A673 (cell line): ENCODE results near the gene CRACDL. TPM values are rescaled to one million over a fixed set of nuclear protein-coding genes. Genes with fewer than 3 reads are reported as not detected.

Experiments used
- BruUV-seq: library from RNA; stranded (reverse); fragments of 400-500 nt; replicated peaks from 2 replicates; lab custom pipeline; 2021; lab: Mats Ljungman, UMichigan
- CTCF ChIA-PET: fragments of 300-600 bp; sonication (Branson Sonifier 250); formaldehyde crosslinking; loops from one replicate; lab custom pipeline; 2022; ENCODE audit warnings: antibody characterized with exemption; lab: Charles Lee
- POLR2A ChIA-PET: fragments of 300-600 bp; sonication (Branson Sonifier 250); formaldehyde crosslinking; loops from one replicate; lab custom pipeline; 2022; ENCODE audit warnings: antibody characterized with exemption; ENCODE audit not compliant: low non-redundant PET; lab: Charles Lee
- DNase-seq: peaks from one replicate; pipeline ENCODE4 v3.0.0-alpha.2; 2015; ENCODE audit warnings: low spot score
- H3K27ac ChIP-seq: fragments of 200-600 bp; sonication (generic); 2 replicates; pipeline ENCODE4 v1.5.1; 2016; ENCODE audit warnings: mixed run types, low read depth, mild to moderate bottlenecking, mixed read lengths, antibody characterized with exemption, low read length; ENCODE audit not compliant: poor library complexity, severe bottlenecking
- H3K27me3 ChIP-seq: fragments of 200-600 bp; sonication (generic); replicated peaks from 2 replicates; pipeline ENCODE4 v1.6.1; 2017; ENCODE audit warnings: mixed run types, low read depth, mild to moderate bottlenecking, mixed read lengths, antibody characterized with exemption, low read length; ENCODE audit not compliant: insufficient read depth, poor library complexity
- H3K36me3 ChIP-seq: fragments of 200-600 bp; sonication (generic); 2 replicates; pipeline ENCODE4 v1.6.1; 2016; ENCODE audit warnings: mixed run types, mild to moderate bottlenecking, mixed read lengths, antibody characterized with exemption, low read length; ENCODE audit not compliant: insufficient read depth, poor library complexity, severe bottlenecking
- H3K4me1 ChIP-seq: fragments of 200-600 bp; sonication (generic); 2 replicates; pipeline ENCODE4 v1.6.1; 2017; ENCODE audit warnings: mixed run types, mild to moderate bottlenecking, mixed read lengths, antibody characterized with exemption, low read length; ENCODE audit not compliant: insufficient read depth, poor library complexity, severe bottlenecking
- H3K4me3 ChIP-seq: fragments of 200-600 bp; sonication (generic); 2 replicates; pipeline ENCODE4 v1.5.1; 2016; ENCODE audit warnings: low read depth, mixed run types, mild to moderate bottlenecking, mixed read lengths, low read length; ENCODE audit not compliant: poor library complexity, severe bottlenecking
- H3K9me3 ChIP-seq: fragments of 200-600 bp; sonication (generic); 2 replicates; pipeline ENCODE4 v1.6.1; 2016; ENCODE audit warnings: mixed run types, low read depth, mild to moderate bottlenecking, mixed read lengths, antibody characterized with exemption, low read length; ENCODE audit not compliant: poor library complexity, severe bottlenecking
- CTCF ChIP-seq: fragments of 300-800, 200-600 bp; sonication (generic); conservative IDR thresholded peaks from 2 replicates; pipeline ENCODE4 v1.5.1; 2017; ENCODE audit warnings: low read depth, mild to moderate bottlenecking, antibody characterized with exemption, low read length, moderate library complexity, mixed read lengths
- EZH2 ChIP-seq: fragments of 200-600 bp; sonication (generic); IDR thresholded peaks from 2 replicates; pipeline ENCODE4 v1.6.1; 2017; ENCODE audit warnings: borderline replicate concordance, low read depth, mild to moderate bottlenecking, mixed read lengths, antibody characterized with exemption, low read length; ENCODE audit not compliant: poor library complexity, severe bottlenecking
- intact Hi-C: fragments of 100-400 bp; cut with micrococcal nuclease; formaldehyde crosslinking; loops from one replicate; pipeline ENCODE4 v1.10.0; 2022; ENCODE audit not compliant: unreplicated experiment
- total RNA-seq: library from RNA; stranded (reverse); gene quantifications from 2 replicates; pipeline ENCODE4 v1.2.3, GENCODE V29; 2021

Gene CRACDL
- total RNA-seq, 1 experiment from 2014 or later: not detected

- POLR2A ChIA-PET: no interaction called here
- Histone ChIP-seq H3K27ac (no peak overlapping the region), H3K27me3 (no peaks in the 10 kb centered on the region), H3K9me3 (no peaks in the 10 kb centered on the region), H3K4me1 (no peaks in the 10 kb centered on the region), H3K4me3 (no peak overlapping the region), H3K36me3 (no peaks in the 10 kb centered on the region)
- no peak for DNase-seq
- CTCF ChIA-PET: no interaction called here
- no peak for TF ChIP-seq CTCF
- TF ChIP-seq EZH2: no peak
- intact Hi-C loops: no loop called here
- no TSS peak for BruUV-seq
These were observed 136.4 kb downstream of the CRACDL start for GRCh38 chr2:98799375-98800329.

GRCh38 chr2:98796775-98797544 is 139.1 kb downstream of the CRACDL start:
- no peak overlapping the region for H3K27ac ChIP-seq
- no peak for DNase-seq
- H3K36me3 ChIP-seq: no peaks in the 10 kb centered on the region
- TF ChIP-seq CTCF (no peak), EZH2 (no peak)
- no peaks in the 10 kb centered on the region for H3K4me1 ChIP-seq
- no peaks in the 10 kb centered on the region for H3K27me3 ChIP-seq
- H3K4me3 ChIP-seq: no peak overlapping the region
- CTCF ChIA-PET: no interaction called here
- no TSS peak for BruUV-seq
- no peaks in the 10 kb centered on the region for H3K9me3 ChIP-seq
- intact Hi-C loops: no loop called here
- POLR2A ChIA-PET: no interaction called here

- intact Hi-C loops: no loop called here
- Histone ChIP-seq H3K27ac (no peak overlapping the region), H3K4me3 (no peak overlapping the region), H3K36me3 (no peaks in the 10 kb centered on the region), H3K27me3 (no peaks in the 10 kb centered on the region), H3K9me3 (no peaks in the 10 kb centered on the region), H3K4me1 (no peaks in the 10 kb centered on the region)
- TF ChIP-seq CTCF (no peak), EZH2 (no peak)
- no TSS peak for BruUV-seq
- no peak for DNase-seq
- ChIA-PET POLR2A (no interaction called here), CTCF (no interaction called here)
These were observed 139.9 kb downstream of the CRACDL start for GRCh38 chr2:98795891-98796676.
